Liver (tissue), 3 donors: ENCODE measurements around the gene ICOSLG.
"Not testable (repeated sequence)": the region's sequence is repeated elsewhere in the genome, so short reads cannot be mapped to it uniquely, and the experiment has no call there.

Source experiments
- FOXA2 ChIP-seq: IDR thresholded peaks from 2 replicates; pipeline ENCODE4 v1.6.1; 2016; ENCODE audit warnings: antibody characterized with exemption
- HNF4G ChIP-seq: IDR thresholded peaks from 2 replicates; pipeline ENCODE4 v1.6.1; 2016; ENCODE audit warnings: antibody characterized with exemption
- JUND ChIP-seq, 2 donors: IDR thresholded peaks; 2 replicates each; pipeline ENCODE4 v1.6.1; 2016; ENCODE audit warnings: antibody characterized with exemption in 2 of 2
- YY1 ChIP-seq: IDR thresholded peaks from 2 replicates; pipeline ENCODE4 v1.6.1; 2016; ENCODE audit warnings: antibody characterized with exemption, mild to moderate bottlenecking
- TF ChIP-seq, protein P1 (sequence below): fragments of 150-350 bp; IDR thresholded peaks from 2 replicates; pipeline ENCODE4 v1.5.1; 2017; ENCODE audit warnings: improper control_type of control experiment, low read depth, low read length; ENCODE audit not compliant: missing input control
- TF ChIP-seq, protein P2 (sequence below): IDR thresholded peaks from 2 replicates; pipeline ENCODE4 v1.6.1; 2016; ENCODE audit warnings: antibody characterized with exemption
- TF ChIP-seq, protein P3 (sequence below): IDR thresholded peaks from 2 replicates; pipeline ENCODE4 v1.6.1; 2016; ENCODE audit warnings: antibody characterized with exemption
- TF ChIP-seq, protein P4 (sequence below): IDR thresholded peaks from 2 replicates; pipeline ENCODE4 v1.6.1; 2016; ENCODE audit warnings: antibody characterized with exemption, mild to moderate bottlenecking
- donor health status: healthy.
- donor health status: healthy.

DNA sequence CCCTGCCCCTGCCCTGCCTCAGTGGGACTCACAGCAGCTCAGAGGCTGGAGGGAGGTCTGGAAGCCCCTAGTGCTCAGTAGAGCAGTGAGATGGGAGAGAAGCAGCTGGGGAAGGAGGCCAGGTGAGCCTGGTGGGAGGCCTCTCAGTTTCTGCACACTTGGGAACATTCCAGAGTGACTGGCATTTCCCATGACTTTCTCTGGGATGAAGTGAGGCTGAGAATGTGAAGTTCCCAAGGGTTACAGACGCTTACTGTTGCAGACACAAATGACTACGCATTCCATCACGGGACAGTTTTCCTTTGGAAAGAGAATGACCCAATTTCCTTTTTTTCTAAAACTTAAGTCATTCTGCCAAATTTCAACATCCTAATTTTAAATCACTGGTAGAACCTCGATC lies 59.2 kb downstream of the ICOSLG start:
- TF ChIP-seq, protein P1, sequence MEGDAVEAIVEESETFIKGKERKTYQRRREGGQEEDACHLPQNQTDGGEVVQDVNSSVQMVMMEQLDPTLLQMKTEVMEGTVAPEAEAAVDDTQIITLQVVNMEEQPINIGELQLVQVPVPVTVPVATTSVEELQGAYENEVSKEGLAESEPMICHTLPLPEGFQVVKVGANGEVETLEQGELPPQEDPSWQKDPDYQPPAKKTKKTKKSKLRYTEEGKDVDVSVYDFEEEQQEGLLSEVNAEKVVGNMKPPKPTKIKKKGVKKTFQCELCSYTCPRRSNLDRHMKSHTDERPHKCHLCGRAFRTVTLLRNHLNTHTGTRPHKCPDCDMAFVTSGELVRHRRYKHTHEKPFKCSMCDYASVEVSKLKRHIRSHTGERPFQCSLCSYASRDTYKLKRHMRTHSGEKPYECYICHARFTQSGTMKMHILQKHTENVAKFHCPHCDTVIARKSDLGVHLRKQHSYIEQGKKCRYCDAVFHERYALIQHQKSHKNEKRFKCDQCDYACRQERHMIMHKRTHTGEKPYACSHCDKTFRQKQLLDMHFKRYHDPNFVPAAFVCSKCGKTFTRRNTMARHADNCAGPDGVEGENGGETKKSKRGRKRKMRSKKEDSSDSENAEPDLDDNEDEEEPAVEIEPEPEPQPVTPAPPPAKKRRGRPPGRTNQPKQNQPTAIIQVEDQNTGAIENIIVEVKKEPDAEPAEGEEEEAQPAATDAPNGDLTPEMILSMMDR, result not testable (repeated sequence)
- TF ChIP-seq, protein P2, sequence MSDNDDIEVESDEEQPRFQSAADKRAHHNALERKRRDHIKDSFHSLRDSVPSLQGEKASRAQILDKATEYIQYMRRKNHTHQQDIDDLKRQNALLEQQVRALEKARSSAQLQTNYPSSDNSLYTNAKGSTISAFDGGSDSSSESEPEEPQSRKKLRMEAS, result not testable (repeated sequence)
- not testable (repeated sequence) for TF ChIP-seq JUND (IDR thresholded peaks at IDR 0.05); HNF4G; YY1; FOXA2
- TF ChIP-seq, protein P3, sequence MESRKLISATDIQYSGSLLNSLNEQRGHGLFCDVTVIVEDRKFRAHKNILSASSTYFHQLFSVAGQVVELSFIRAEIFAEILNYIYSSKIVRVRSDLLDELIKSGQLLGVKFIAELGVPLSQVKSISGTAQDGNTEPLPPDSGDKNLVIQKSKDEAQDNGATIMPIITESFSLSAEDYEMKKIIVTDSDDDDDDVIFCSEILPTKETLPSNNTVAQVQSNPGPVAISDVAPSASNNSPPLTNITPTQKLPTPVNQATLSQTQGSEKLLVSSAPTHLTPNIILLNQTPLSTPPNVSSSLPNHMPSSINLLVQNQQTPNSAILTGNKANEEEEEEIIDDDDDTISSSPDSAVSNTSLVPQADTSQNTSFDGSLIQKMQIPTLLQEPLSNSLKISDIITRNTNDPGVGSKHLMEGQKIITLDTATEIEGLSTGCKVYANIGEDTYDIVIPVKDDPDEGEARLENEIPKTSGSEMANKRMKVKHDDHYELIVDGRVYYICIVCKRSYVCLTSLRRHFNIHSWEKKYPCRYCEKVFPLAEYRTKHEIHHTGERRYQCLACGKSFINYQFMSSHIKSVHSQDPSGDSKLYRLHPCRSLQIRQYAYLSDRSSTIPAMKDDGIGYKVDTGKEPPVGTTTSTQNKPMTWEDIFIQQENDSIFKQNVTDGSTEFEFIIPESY, result not testable (repeated sequence)
- TF ChIP-seq, protein P4, sequence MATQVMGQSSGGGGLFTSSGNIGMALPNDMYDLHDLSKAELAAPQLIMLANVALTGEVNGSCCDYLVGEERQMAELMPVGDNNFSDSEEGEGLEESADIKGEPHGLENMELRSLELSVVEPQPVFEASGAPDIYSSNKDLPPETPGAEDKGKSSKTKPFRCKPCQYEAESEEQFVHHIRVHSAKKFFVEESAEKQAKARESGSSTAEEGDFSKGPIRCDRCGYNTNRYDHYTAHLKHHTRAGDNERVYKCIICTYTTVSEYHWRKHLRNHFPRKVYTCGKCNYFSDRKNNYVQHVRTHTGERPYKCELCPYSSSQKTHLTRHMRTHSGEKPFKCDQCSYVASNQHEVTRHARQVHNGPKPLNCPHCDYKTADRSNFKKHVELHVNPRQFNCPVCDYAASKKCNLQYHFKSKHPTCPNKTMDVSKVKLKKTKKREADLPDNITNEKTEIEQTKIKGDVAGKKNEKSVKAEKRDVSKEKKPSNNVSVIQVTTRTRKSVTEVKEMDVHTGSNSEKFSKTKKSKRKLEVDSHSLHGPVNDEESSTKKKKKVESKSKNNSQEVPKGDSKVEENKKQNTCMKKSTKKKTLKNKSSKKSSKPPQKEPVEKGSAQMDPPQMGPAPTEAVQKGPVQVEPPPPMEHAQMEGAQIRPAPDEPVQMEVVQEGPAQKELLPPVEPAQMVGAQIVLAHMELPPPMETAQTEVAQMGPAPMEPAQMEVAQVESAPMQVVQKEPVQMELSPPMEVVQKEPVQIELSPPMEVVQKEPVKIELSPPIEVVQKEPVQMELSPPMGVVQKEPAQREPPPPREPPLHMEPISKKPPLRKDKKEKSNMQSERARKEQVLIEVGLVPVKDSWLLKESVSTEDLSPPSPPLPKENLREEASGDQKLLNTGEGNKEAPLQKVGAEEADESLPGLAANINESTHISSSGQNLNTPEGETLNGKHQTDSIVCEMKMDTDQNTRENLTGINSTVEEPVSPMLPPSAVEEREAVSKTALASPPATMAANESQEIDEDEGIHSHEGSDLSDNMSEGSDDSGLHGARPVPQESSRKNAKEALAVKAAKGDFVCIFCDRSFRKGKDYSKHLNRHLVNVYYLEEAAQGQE, result not testable (repeated sequence)
